HG03280 (cell line): ENCODE data around the gene LMNTD2.

Source experiments
- ATAC-seq: cut with Tn5 transposase; IDR thresholded peaks from one replicate; pipeline ENCODE4 v1.9.1; 2021; ENCODE audit warnings: mild to moderate bottlenecking, moderate library complexity; ENCODE audit not compliant: unreplicated experiment

The LMNTD2 gene

GRCh38 chr11:554428-555226 is 5.9 kb downstream of the LMNTD2 start:
- peak; percentile 57 for ATAC-seq

GRCh38 chr11:553988-554340 is 6.6 kb downstream of the LMNTD2 start:
- ATAC-seq, result no peak

- no peak for ATAC-seq
Measured at GRCh38 chr11:553083-553987, 7.2 kb downstream of the LMNTD2 start.

GRCh38 chr11:551596-551995 is 8.9 kb downstream of the LMNTD2 start:
- ATAC-seq, result no peak

GRCh38 chr11:551131-551530 is 9.4 kb downstream of the LMNTD2 start:
- ATAC-seq, result no peak

- no peak for ATAC-seq
Measured at GRCh38 chr11:550746-551085, 9.8 kb downstream of the LMNTD2 start.

- no peak for ATAC-seq
Measured at GRCh38 chr11:550021-550745, 10.4 kb downstream of the LMNTD2 start.

GRCh38 chr11:548700-549603 is 11.6 kb downstream of the LMNTD2 start:
- ATAC-seq, result no peak

- ATAC-seq, result no peak
Measured at GRCh38 chr11:545171-545570, 15.4 kb downstream of the LMNTD2 start.

- ATAC-seq, result no peak
Measured at GRCh38 chr11:544817-545166, 15.7 kb downstream of the LMNTD2 start.

- no peak for ATAC-seq
Measured at GRCh38 chr11:541433-541885, 19.1 kb downstream of the LMNTD2 start.

- no peak for ATAC-seq
Measured at GRCh38 chr11:540583-541432, 19.7 kb downstream of the LMNTD2 start.

- ATAC-seq, result no peak
Measured at GRCh38 chr11:539971-540481, 20.5 kb downstream of the LMNTD2 start.

- ATAC-seq, result no peak
Measured at GRCh38 chr11:538431-539051, 22.0 kb downstream of the LMNTD2 start.

- peak; percentile 0 for ATAC-seq
Measured at GRCh38 chr11:537622-538430, 22.7 kb downstream of the LMNTD2 start.

GRCh38 chr11:536841-537621 is 23.5 kb downstream of the LMNTD2 start, which contains the start of gene LRRC56:
TSS of gene LRRC56 (plus strand) at chr11:537527. CDS start at chr11:540685, 3,158 bp downstream.
- ATAC-seq, result peak; percentile 53
